ENCODE results near the gene TMEM256. TPM values are rescaled to one million over a fixed set of nuclear protein-coding genes. Genes with fewer than 3 reads are reported as not detected.

The TMEM256 gene
- total RNA-seq, 4 donors from 2014 or later = 59.6 to 121 (median 74.7) TPM

DNA sequence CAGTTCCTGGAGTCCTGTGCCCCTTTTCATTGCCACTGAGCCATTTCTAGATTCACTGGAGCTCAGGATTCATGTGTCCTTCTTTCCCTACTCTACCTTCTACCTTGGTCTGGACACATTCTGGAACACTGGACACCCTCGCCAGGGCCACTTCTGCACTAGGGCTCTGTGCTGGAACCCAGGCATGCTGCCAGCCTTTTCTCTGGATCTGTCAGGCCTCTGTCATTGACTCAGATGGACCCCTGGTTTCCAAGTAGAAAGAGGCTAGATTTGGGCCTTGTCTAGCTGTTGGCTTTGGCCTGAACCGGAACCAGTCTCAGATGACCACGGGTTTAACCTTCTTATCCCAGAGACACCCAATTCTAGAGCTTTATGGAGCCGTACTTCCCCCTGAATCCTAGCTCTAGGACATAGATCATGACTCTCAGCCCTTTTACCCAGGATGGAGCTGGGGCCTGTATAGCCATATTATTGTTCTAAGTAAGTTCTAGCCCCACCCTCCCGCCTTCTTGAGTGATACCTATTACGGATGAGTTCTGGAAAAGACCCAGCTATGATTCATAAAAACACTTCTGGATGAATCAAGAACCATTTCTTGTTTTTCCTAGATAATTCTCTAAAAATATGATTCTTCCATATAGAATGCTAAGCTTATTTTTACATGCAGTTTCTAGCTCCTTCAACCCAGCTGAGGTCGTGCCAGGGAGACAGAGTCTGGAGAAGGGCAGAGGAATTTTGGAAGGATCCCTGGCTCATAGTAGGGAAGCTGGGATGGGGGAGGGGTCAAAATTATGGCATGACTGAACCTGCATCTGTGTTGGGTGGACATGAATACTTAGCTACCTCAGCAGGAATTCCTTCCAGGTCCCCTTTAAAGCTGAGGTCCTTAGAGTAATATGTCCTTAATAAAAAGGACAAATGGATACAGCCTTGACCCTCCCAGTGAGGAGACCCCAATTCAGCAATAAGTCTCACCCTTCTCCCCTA lies 39.9 kb upstream of the TMEM256 start:
- intact Hi-C loops (cut with DNase I) = no loop called here
- 80% methylated on average over 4 of the region's 7 CpGs for WGBS
- Histone ChIP-seq H3K27me3 (peaks cover 0 to 99% (median 51%) of the 10 kb centered on the region in 4 donors), H3K4me3 (no peak overlapping the region), H3K36me3 (no peaks in the 10 kb centered on the region), H3K9me3 (no peaks in the 10 kb centered on the region), H3K4me1 (peaks cover 35 to 51% (median 47%) of the 10 kb centered on the region in 4 donors), H3K27ac (replicated peaks in 1 of 4) (no peak overlapping the region)
- DNase-seq (ENCODE audit: extremely low spot score) = no peak
- no peak for TF ChIP-seq POLR2AphosphoS5 (IDR thresholded peaks at IDR 0.05)
- TF ChIP-seq EP300 (IDR thresholded peaks at IDR 0.05) = no peak
- TF ChIP-seq POLR2A (IDR thresholded peaks at IDR 0.05; ENCODE audit: low read depth) = no peak
- TF ChIP-seq, protein P1, sequence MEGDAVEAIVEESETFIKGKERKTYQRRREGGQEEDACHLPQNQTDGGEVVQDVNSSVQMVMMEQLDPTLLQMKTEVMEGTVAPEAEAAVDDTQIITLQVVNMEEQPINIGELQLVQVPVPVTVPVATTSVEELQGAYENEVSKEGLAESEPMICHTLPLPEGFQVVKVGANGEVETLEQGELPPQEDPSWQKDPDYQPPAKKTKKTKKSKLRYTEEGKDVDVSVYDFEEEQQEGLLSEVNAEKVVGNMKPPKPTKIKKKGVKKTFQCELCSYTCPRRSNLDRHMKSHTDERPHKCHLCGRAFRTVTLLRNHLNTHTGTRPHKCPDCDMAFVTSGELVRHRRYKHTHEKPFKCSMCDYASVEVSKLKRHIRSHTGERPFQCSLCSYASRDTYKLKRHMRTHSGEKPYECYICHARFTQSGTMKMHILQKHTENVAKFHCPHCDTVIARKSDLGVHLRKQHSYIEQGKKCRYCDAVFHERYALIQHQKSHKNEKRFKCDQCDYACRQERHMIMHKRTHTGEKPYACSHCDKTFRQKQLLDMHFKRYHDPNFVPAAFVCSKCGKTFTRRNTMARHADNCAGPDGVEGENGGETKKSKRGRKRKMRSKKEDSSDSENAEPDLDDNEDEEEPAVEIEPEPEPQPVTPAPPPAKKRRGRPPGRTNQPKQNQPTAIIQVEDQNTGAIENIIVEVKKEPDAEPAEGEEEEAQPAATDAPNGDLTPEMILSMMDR (IDR thresholded peaks at IDR 0.05) = no peak

DNA sequence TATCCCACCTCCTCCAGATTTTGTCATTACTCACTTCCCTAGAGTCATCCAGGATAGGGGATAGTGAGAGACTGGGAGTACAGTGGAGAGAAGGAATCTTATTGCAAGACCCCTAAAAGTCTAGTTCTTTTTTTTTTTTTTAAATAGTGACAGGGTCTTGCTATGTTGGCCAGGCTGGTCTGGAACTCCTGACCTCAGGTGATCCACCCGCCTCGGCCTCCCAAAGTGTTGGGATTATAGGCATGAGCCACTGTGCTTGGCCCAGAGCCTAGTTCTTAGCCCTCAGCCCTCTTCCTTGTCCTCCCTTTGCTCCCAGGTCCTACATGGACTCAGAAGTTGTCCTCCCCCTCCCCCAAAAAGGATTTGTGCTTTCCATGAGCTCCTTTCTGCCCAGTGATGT lies 38.2 kb upstream of the TMEM256 start:
- WGBS = 92% methylated on average over 2 of the region's 2 CpGs
- peaks cover 51 to 67% (median 62%) of the 10 kb centered on the region in 4 donors for H3K4me1 ChIP-seq

DNA sequence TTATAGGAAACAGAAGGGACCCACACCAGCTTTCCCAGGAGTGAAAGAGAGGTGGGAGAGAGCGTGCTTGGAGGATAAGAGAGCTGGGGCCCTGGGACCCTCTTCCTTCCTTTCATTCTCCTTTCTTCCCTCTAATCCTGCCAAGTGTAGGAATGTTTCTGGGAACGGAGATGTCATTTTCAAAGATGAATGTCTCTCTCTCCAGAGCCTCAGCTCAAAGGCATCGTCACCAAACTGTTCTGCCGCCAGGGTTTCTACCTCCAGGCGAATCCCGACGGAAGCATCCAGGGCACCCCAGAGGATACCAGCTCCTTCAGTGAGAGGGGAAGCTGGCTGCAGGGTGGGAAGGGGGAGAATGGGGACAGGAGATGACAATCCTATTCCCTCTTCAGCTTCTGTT lies 37.4 kb upstream of the TMEM256 start:
- H3K9me3 ChIP-seq = no peaks in the 10 kb centered on the region
- TF ChIP-seq POLR2A (IDR thresholded peaks at IDR 0.05; ENCODE audit: low read depth) (no peak), POLR2AphosphoS5 (IDR thresholded peaks at IDR 0.05) (no peak), EP300 (IDR thresholded peaks at IDR 0.05) (no peak)
- TF ChIP-seq, protein P1 (IDR thresholded peaks at IDR 0.05) = no peak
- H3K4me1 ChIP-seq = peaks cover 60 to 69% (median 64%) of the 10 kb centered on the region in 4 donors
- no peak overlapping the region for H3K4me3 ChIP-seq
- intact Hi-C loops (cut with DNase I) = no loop called here
- H3K27ac ChIP-seq (replicated peaks in 1 of 4) = no peak overlapping the region
- no peak for DNase-seq (ENCODE audit: extremely low spot score)
- peaks cover 0 to 98% (median 51%) of the 10 kb centered on the region in 4 donors for H3K27me3 ChIP-seq
- H3K36me3 ChIP-seq = no peaks in the 10 kb centered on the region
- 46% methylated on average over 7 of the region's 7 CpGs for WGBS

More for the DNA sequence above, 38.2 kb upstream of the TMEM256 start:
- Histone ChIP-seq H3K36me3 (no peaks in the 10 kb centered on the region), H3K4me3 (no peak overlapping the region), H3K9me3 (no peaks in the 10 kb centered on the region), H3K27ac (replicated peaks in 1 of 4) (no peak overlapping the region), H3K27me3 (peaks cover 0 to 99% (median 59%) of the 10 kb centered on the region in 4 donors)
- TF ChIP-seq POLR2AphosphoS5 (IDR thresholded peaks at IDR 0.05) (no peak), POLR2A (IDR thresholded peaks at IDR 0.05; ENCODE audit: low read depth) (no peak), EP300 (IDR thresholded peaks at IDR 0.05) (no peak)
- TF ChIP-seq, protein P1 (IDR thresholded peaks at IDR 0.05) = no peak
- DNase-seq (ENCODE audit: extremely low spot score) = no peak
- intact Hi-C loops (cut with DNase I) = no loop called here

DNA sequence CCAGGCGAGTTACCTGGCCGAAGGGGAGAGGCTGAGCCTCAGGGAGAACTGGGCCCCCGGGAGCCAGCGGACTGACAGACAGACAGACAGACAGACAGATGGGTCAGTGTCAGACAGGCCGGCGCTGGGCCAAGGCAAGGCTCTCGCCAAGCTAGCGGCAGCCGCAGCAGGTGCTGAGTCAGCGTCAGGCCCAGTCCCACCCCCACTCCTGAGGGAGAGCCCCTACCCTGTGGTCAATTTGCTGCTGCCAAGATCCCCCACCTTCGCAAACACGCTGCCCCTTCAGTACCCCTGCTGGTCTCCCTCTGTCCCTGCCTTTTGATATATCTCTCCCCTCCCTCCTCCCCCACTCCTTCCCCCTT lies 36.9 kb upstream of the TMEM256 start:
- Histone ChIP-seq H3K36me3 (no peaks in the 10 kb centered on the region), H3K9me3 (no peaks in the 10 kb centered on the region), H3K27ac (replicated peaks in 1 of 4) (no peak overlapping the region), H3K4me1 (peaks cover 64 to 72% (median 67%) of the 10 kb centered on the region in 4 donors), H3K4me3 (peak overlapping the region in 2 of 4 donors; percentile 37 to 43), H3K27me3 (peaks cover 0 to 98% (median 48%) of the 10 kb centered on the region in 4 donors)
- TF ChIP-seq POLR2A (IDR thresholded peaks at IDR 0.05; ENCODE audit: low read depth) (no peak), POLR2AphosphoS5 (IDR thresholded peaks at IDR 0.05) (no peak)
- 23% methylated on average over 12 of the region's 12 CpGs for WGBS
- no peak for DNase-seq (ENCODE audit: extremely low spot score)
- intact Hi-C loops (cut with DNase I) = no loop called here

DNA sequence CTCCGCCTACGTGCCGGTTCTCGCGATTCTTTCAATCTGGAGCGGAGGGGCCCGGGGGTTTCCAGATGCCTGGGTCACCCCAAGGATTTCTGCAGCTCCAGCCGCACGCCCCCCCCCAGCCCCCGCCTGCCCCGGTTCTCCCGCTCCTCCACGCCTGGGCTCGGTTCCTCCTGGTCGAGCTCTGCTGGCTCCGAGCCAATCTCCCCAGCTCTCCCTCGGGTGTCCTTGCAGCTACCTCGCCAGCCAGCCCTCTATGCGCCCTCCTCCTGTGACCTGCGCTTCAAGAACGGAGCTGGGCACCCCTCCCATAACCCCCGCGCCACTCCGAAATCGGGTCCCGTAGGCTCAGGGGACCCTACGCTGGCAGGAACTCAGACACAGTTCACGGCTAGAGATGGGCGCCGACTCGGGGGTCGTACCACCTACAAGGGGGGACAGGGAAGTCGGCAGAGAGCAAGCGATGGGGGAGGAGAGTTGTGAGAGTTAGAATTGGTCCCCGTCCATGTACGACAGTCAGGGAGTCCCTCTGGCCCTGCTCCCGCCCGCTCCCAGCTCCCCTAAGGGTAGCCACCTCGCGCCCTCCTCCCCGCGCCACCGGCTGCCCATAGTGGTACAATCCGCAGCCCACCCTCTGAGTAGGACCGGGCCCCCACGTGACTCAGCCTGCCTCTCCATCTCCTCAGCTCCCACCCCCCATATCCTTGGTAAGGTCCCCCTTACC lies 36.4 kb upstream of the TMEM256 start:
- Histone ChIP-seq H3K4me3 (peak overlapping the region; percentile 37 to 48 (median 40)), H3K27me3 (peaks cover 0 to 98% (median 43%) of the 10 kb centered on the region in 4 donors), H3K4me1 (peaks cover 64 to 72% (median 68%) of the 10 kb centered on the region in 4 donors), H3K36me3 (no peaks in the 10 kb centered on the region), H3K27ac (replicated peaks in 1 of 4) (no peak overlapping the region), H3K9me3 (no peaks in the 10 kb centered on the region)
- TF ChIP-seq POLR2A (IDR thresholded peaks at IDR 0.05; ENCODE audit: low read depth) (no peak), POLR2AphosphoS5 (IDR thresholded peaks at IDR 0.05) (no peak), EP300 (IDR thresholded peaks at IDR 0.05) (no peak)
- TF ChIP-seq, protein P1 (IDR thresholded peaks at IDR 0.05) = no peak
- DNase-seq (ENCODE audit: extremely low spot score) = no peak
- WGBS = 7% methylated on average over 23 of the region's 46 CpGs
- intact Hi-C loops (cut with DNase I) = no loop called here
